Kasumi-1 (cell line): ENCODE results near the gene NFE2L2.

Source experiments
- DNase-seq, 2 experiments: peaks; one replicate each; lab custom pipeline; 2025; lab: John Stamatoyannopoulos, UW

NFE2L2 gene

GRCh38 chr2:177264693-177265587 lies at the start of gene NFE2L2:
NFE2L2 (minus strand) TSS chr2:177264727; CDS start chr2:177264576, 151 bp downstream.
- DNase-seq, result peak; percentile 93

GRCh38 chr2:177314194-177314593 lies 49.7 kb upstream of the NFE2L2 start:
- DNase-seq, result no peak

- no peak for DNase-seq
Measured at GRCh38 chr2:177313162-177313781, 48.7 kb upstream of the NFE2L2 start.

GRCh38 chr2:177312562-177312961 lies 48.0 kb upstream of the NFE2L2 start:
- no peak for DNase-seq

GRCh38 chr2:177309672-177310309 lies 45.3 kb upstream of the NFE2L2 start:
- peak in 1 of 2 experiments; percentile 17 for DNase-seq

GRCh38 chr2:177306550-177306949 lies 42.0 kb upstream of the NFE2L2 start:
- no peak for DNase-seq

- DNase-seq, result no peak
Measured at GRCh38 chr2:177303939-177304338, 39.4 kb upstream of the NFE2L2 start.

GRCh38 chr2:177302552-177302951 lies 38.0 kb upstream of the NFE2L2 start:
- DNase-seq, result no peak

- DNase-seq, result no peak
Measured at GRCh38 chr2:177298191-177298590, 33.7 kb upstream of the NFE2L2 start.

GRCh38 chr2:177296040-177296439 lies 31.5 kb upstream of the NFE2L2 start:
- DNase-seq, result peak; percentile 37 to 40

- DNase-seq, result no peak
Measured at GRCh38 chr2:177295484-177295883, 31.0 kb upstream of the NFE2L2 start.

- DNase-seq, result no peak
Measured at GRCh38 chr2:177291701-177292100, 27.2 kb upstream of the NFE2L2 start.

GRCh38 chr2:177289824-177290628 lies 25.5 kb upstream of the NFE2L2 start:
- DNase-seq, result no peak

GRCh38 chr2:177287814-177288213 lies 23.3 kb upstream of the NFE2L2 start:
- no peak for DNase-seq

- DNase-seq, result no peak
Measured at GRCh38 chr2:177285892-177286715, 21.6 kb upstream of the NFE2L2 start.

- no peak for DNase-seq
Measured at GRCh38 chr2:177284531-177284930, 20.0 kb upstream of the NFE2L2 start.

- no peak for DNase-seq
Measured at GRCh38 chr2:177283906-177284305, 19.4 kb upstream of the NFE2L2 start.

- no peak for DNase-seq
Measured at GRCh38 chr2:177282787-177283572, 18.5 kb upstream of the NFE2L2 start.

- no peak for DNase-seq
Measured at GRCh38 chr2:177282181-177282641, 17.7 kb upstream of the NFE2L2 start.
